Small intestine (tissue), 7 donors: ENCODE results near the gene PLXDC1. TPM values are rescaled to one million over a fixed set of nuclear protein-coding genes. Genes with fewer than 3 reads are reported as not detected.
A peak's percentile ranks its signal among the peaks of the same experiment; 100 is the strongest.

Source experiments
- DNase-seq, 2 donors: peaks; one replicate each; pipeline versions ENCODE4 v3.0.0 to v3.0.0-alpha.2; 2013
- FAIRE-seq: peaks from 2 replicates; lab custom pipeline; 2012; peaks lifted over from hg19 to GRCh38; lab: Jason Lieb, UNC
- H3K27ac ChIP-seq, 3 donors: one replicate each; pipeline ENCODE4 v1.5.1; 2013; ENCODE audit warnings: low read length in 2 of 3, mild to moderate bottlenecking in 2 of 3, control low read depth in 1 of 3, inconsistent platforms in 1 of 3, low read depth in 1 of 3, moderate library complexity in 1 of 3
- H3K27me3 ChIP-seq, 3 donors: one replicate each; pipeline ENCODE4 v1.6.1; 2013; ENCODE audit warnings: low read length in 3 of 3, inconsistent platforms in 1 of 3; ENCODE audit not compliant: control insufficient read depth in 3 of 3, insufficient read depth in 3 of 3
- H3K36me3 ChIP-seq, 3 donors: one replicate each; pipeline ENCODE4 v1.6.1; 2013; ENCODE audit warnings: low read length in 3 of 3, inconsistent platforms in 1 of 3, low read depth in 1 of 3, mild to moderate bottlenecking in 1 of 3, moderate library complexity in 1 of 3; ENCODE audit not compliant: control insufficient read depth in 3 of 3, insufficient read depth in 2 of 3
- H3K4me1 ChIP-seq, 3 donors: one replicate each; pipeline ENCODE4 v1.6.1; 2013; ENCODE audit warnings: low read length in 2 of 3, inconsistent platforms in 1 of 3, low read depth in 1 of 3, mild to moderate bottlenecking in 1 of 3, moderate library complexity in 1 of 3; ENCODE audit not compliant: control insufficient read depth in 3 of 3, insufficient read depth in 2 of 3
- H3K4me3 ChIP-seq, 3 donors: one replicate each; pipeline ENCODE4 v1.5.1; 2013; ENCODE audit warnings: low read length in 3 of 3, control low read depth in 1 of 3, inconsistent platforms in 1 of 3, low read depth in 1 of 3, mild to moderate bottlenecking in 1 of 3, moderate library complexity in 1 of 3
- H3K9me3 ChIP-seq, 2 donors: one replicate each; pipeline ENCODE4 v1.6.1; 2013; ENCODE audit warnings: low read depth in 1 of 2, low read length in 1 of 2; ENCODE audit not compliant: control insufficient read depth in 2 of 2, insufficient read depth in 1 of 2
- WGBS, 3 donors: extraction: QIAGEN DNeasy Blood & Tissue Kit; methylation state at CpG; one replicate each; pipeline ENCODE4 v1.1.7; 2013; 5-methylcytosine and 5-hydroxymethylcytosine counted together
- polyA plus RNA-seq, 4 donors: library from polyadenylated mRNA; stranded (reverse) in 3 of 4; unstranded in 1 of 4; fragments of 200-250 nt in 3 of 4; fragments of 120-200 nt in 1 of 4; gene quantifications; one replicate each; pipeline versions ENCODE4 v1.2.1 to v1.2.3, GENCODE V29; 2013
- donor health status: healthy with polysubstance abuse.
- donor health status: control.
- donor health status: control.
- donor health status: Bipolar disorder and iron deficiency.
- donor health status: healthy.

PLXDC1 gene
- polyA plus RNA-seq, 4 donors = 2.1 to 12.7 (median 3.4) TPM

- Histone ChIP-seq H3K36me3 (no peaks in the 10 kb centered on the region), H3K27ac (peak overlapping the region in 1 of 3 donors; percentile 50), H3K9me3 (no peaks in the 10 kb centered on the region), H3K27me3 (peaks cover 0 to 2% (median 0%) of the 10 kb centered on the region in 3 donors), H3K4me3 (no peak overlapping the region), H3K4me1 (peaks cover 0 to 6% (median 2%) of the 10 kb centered on the region in 3 donors)
- DNase-seq (peak in 1 of 2 donors; percentile 47), FAIRE-seq (no peak)
- WGBS, 3 donors = 64 to 80% (median 69%) methylated on average over 8 of the region's 8 CpGs
These were observed 56.7 kb downstream of the PLXDC1 start for GRCh38 chr17:39094607-39095308.

GRCh38 chr17:39092692-39093230 lies 58.7 kb downstream of the PLXDC1 start:
- Histone ChIP-seq H3K4me3 (no peak overlapping the region), H3K27ac (peak overlapping the region in 1 of 3 donors; percentile 11), H3K27me3 (no peaks in the 10 kb centered on the region), H3K4me1 (peaks cover 0 to 6% (median 2%) of the 10 kb centered on the region in 3 donors), H3K36me3 (no peaks in the 10 kb centered on the region), H3K9me3 (no peaks in the 10 kb centered on the region)
- DNase-seq = no peak
- no peak for FAIRE-seq
- WGBS, 3 donors = 52 to 77% (median 59%) methylated on average over 6 of the region's 6 CpGs

- Histone ChIP-seq H3K4me3 (no peak overlapping the region), H3K36me3 (no peaks in the 10 kb centered on the region), H3K9me3 (no peaks in the 10 kb centered on the region), H3K27me3 (no peaks in the 10 kb centered on the region), H3K27ac (peak overlapping the region in 1 of 3 donors; percentile 11), H3K4me1 (peaks cover 0 to 6% (median 0%) of the 10 kb centered on the region in 3 donors)
- WGBS, 3 donors = 81 to 86% (median 83%) methylated on average over 15 of the region's 15 CpGs
- DNase-seq = no peak
- FAIRE-seq = no peak
These were observed 60.4 kb downstream of the PLXDC1 start for GRCh38 chr17:39090908-39091665.

GRCh38 chr17:39090400-39090799 lies 61.0 kb downstream of the PLXDC1 start:
- Histone ChIP-seq H3K4me3 (no peak overlapping the region), H3K9me3 (no peaks in the 10 kb centered on the region), H3K27me3 (no peaks in the 10 kb centered on the region), H3K27ac (no peak overlapping the region), H3K4me1 (peaks cover 0 to 6% (median 0%) of the 10 kb centered on the region in 3 donors), H3K36me3 (no peaks in the 10 kb centered on the region)
- 92 to 94% (median 93%) methylated on average over 7 to 9 of the region's 9 CpGs for WGBS, 3 donors
- FAIRE-seq (no peak), DNase-seq (no peak)

GRCh38 chr17:39084558-39084957 lies 66.9 kb downstream of the PLXDC1 start:
- FAIRE-seq (no peak), DNase-seq (no peak)

GRCh38 chr17:39083270-39083669 lies 68.2 kb downstream of the PLXDC1 start:
- DNase-seq = no peak
- H3K9me3 ChIP-seq = no peaks in the 10 kb centered on the region
- peaks cover 0 to 3% (median 0%) of the 10 kb centered on the region in 3 donors for H3K4me1 ChIP-seq
- WGBS, 3 donors = 84 to 91% (median 89%) methylated on average over 5 of the region's 5 CpGs
- no peak for FAIRE-seq
- H3K27me3 ChIP-seq = no peaks in the 10 kb centered on the region
- H3K27ac ChIP-seq = peak overlapping the region in 1 of 3 donors; percentile 9
- no peaks in the 10 kb centered on the region for H3K36me3 ChIP-seq
- no peak overlapping the region for H3K4me3 ChIP-seq

More at GRCh38 chr17:39084558-39084957, 66.9 kb downstream of the PLXDC1 start:
- no peaks in the 10 kb centered on the region for H3K36me3 ChIP-seq
- no peaks in the 10 kb centered on the region for H3K9me3 ChIP-seq
- 85 to 92% (median 89%) methylated on average over 11 of the region's 11 CpGs for WGBS, 3 donors
- no peaks in the 10 kb centered on the region for H3K27me3 ChIP-seq
- H3K27ac ChIP-seq = no peak overlapping the region
- H3K4me3 ChIP-seq = no peak overlapping the region
- H3K4me1 ChIP-seq = peaks cover 0 to 3% (median 0%) of the 10 kb centered on the region in 3 donors

- Histone ChIP-seq H3K27ac (peak overlapping the region in 1 of 3 donors; percentile 9), H3K4me1 (peaks cover 0 to 3% (median 0%) of the 10 kb centered on the region in 3 donors), H3K4me3 (no peak overlapping the region), H3K27me3 (no peaks in the 10 kb centered on the region), H3K9me3 (no peaks in the 10 kb centered on the region), H3K36me3 (no peaks in the 10 kb centered on the region)
- no peak for FAIRE-seq
- no peak for DNase-seq
- 36 to 52% (median 36%) methylated on average over 1 of the region's 1 CpG for WGBS, 3 donors
These were observed 69.0 kb downstream of the PLXDC1 start for GRCh38 chr17:39082482-39082881.

GRCh38 chr17:39081851-39082250 lies 69.6 kb downstream of the PLXDC1 start:
- Histone ChIP-seq H3K4me3 (no peak overlapping the region), H3K36me3 (no peaks in the 10 kb centered on the region), H3K9me3 (no peaks in the 10 kb centered on the region), H3K27ac (peak overlapping the region in 1 of 3 donors; percentile 30), H3K27me3 (no peaks in the 10 kb centered on the region), H3K4me1 (peaks cover 0 to 3% (median 0%) of the 10 kb centered on the region in 3 donors)
- no peak for FAIRE-seq
- WGBS, 3 donors = 82 to 95% (median 83%) methylated on average over 1 of the region's 1 CpG
- DNase-seq = no peak
